Progenitor cell of endocrine pancreas (in vitro differentiated cells): ENCODE results near the gene COL4A5. TPM values are rescaled to one million over a fixed set of nuclear protein-coding genes. Genes with fewer than 3 reads are reported as not detected.
A peak's percentile ranks its signal among the peaks of the same experiment; 100 is the strongest.
"Not testable (repeated sequence)": the region's sequence is repeated elsewhere in the genome, so short reads cannot be mapped to it uniquely, and the experiment has no call there.

ENCODE experiments used
- DNase-seq: peaks from one replicate; pipeline ENCODE4 v3.0.0; 2021; ENCODE audit warnings: low spot score; ENCODE audit not compliant: unreplicated experiment
- H3K27ac Mint-ChIP-seq: 2 replicates; pipeline ENCODE4 v1.8.0; 2021; ENCODE audit warnings: mild to moderate bottlenecking, moderate library complexity, mixed read lengths
- H3K27me3 Mint-ChIP-seq: 2 replicates; pipeline ENCODE4 v1.8.0; 2021; ENCODE audit warnings: mixed read lengths
- H3K36me3 Mint-ChIP-seq: 2 replicates; pipeline ENCODE4 v1.8.0; 2022; ENCODE audit warnings: mixed read lengths; ENCODE audit not compliant: insufficient read depth
- H3K4me1 Mint-ChIP-seq: 2 replicates; pipeline ENCODE4 v1.8.0; 2021; ENCODE audit warnings: low read depth, mixed read lengths
- H3K4me3 Mint-ChIP-seq: 2 replicates; pipeline ENCODE4 v1.8.0; 2021; ENCODE audit warnings: low read depth, mild to moderate bottlenecking, moderate library complexity, mixed read lengths
- H3K9me3 Mint-ChIP-seq: 2 replicates; pipeline ENCODE4 v1.8.0; 2021; ENCODE audit warnings: low read depth, mixed read lengths
- total RNA-seq: library from RNA; stranded (reverse); gene quantifications from 2 replicates; pipeline ENCODE4 v1.2.1, GENCODE V29; 2021
- TF ChIP-seq, protein P1 (sequence below): fragments of 200-600 bp; sonication (generic); IDR thresholded peaks from one replicate; pipeline ENCODE4 v1.5.0; 2021; ENCODE audit warnings: antibody characterized with exemption, mild to moderate bottlenecking; ENCODE audit not compliant: unreplicated experiment

Gene COL4A5
- total RNA-seq, 1 donor from 2014 or later = 276 TPM

DNA sequence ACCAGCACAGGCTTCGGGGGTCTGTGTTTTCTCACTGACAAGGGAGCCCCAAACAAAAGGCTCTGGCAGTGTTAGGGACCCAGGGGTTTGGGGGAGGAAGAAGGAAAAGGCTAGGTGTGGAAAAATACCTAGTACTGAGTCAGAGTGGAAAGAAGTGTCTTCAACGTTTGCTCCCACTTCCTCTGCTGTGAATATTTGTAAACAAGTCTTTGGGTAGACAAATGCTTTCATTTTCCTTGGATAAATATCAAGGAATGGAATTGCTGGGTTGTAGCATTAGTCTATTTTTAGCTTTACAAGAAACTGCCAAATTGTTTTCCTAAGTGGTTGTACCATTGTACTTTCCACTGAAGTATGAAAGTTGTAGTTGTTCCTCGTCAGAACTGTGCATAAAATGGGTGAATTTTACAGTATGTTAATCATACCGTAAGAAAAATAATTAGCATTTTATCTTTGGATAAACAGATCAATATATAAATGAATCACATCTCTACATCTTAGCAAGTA, 17.4 kb downstream of the COL4A5 start:
- Mint-ChIP-seq H3K27ac (no peak overlapping the region), H3K4me1 (no peaks in the 10 kb centered on the region), H3K4me3 (no peak overlapping the region), H3K27me3 (no peaks in the 10 kb centered on the region), H3K36me3 (peaks cover 12% of the 10 kb centered on the region), H3K9me3 (peaks cover 12% of the 10 kb centered on the region)
- no peak for DNase-seq
- TF ChIP-seq, protein P1, sequence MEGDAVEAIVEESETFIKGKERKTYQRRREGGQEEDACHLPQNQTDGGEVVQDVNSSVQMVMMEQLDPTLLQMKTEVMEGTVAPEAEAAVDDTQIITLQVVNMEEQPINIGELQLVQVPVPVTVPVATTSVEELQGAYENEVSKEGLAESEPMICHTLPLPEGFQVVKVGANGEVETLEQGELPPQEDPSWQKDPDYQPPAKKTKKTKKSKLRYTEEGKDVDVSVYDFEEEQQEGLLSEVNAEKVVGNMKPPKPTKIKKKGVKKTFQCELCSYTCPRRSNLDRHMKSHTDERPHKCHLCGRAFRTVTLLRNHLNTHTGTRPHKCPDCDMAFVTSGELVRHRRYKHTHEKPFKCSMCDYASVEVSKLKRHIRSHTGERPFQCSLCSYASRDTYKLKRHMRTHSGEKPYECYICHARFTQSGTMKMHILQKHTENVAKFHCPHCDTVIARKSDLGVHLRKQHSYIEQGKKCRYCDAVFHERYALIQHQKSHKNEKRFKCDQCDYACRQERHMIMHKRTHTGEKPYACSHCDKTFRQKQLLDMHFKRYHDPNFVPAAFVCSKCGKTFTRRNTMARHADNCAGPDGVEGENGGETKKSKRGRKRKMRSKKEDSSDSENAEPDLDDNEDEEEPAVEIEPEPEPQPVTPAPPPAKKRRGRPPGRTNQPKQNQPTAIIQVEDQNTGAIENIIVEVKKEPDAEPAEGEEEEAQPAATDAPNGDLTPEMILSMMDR = no peak

DNA sequence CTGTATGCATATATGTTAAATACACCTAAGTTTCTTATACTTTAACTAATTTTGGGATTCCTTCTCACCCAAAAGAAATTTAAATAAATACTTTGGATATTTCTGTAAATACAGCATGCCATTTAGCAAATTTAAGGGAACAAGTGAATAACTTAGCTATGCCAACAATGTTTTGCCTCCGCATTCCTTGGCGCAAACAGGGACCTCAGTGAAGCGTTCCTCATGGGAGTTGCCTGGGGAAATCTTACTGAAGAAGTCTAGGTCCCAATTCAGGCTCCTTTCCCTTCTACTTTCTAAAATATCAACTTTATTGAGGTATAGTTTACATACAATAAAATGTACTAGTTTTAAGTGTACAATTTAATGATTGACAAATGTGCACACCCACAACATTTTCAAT, 25.0 kb downstream of the COL4A5 start:
- TF ChIP-seq, protein P1 = no peak
- H3K36me3 Mint-ChIP-seq = peaks cover 4% of the 10 kb centered on the region
- H3K4me3 Mint-ChIP-seq = no peak overlapping the region
- H3K27me3 Mint-ChIP-seq = no peaks in the 10 kb centered on the region
- no peaks in the 10 kb centered on the region for H3K4me1 Mint-ChIP-seq
- no peak overlapping the region for H3K27ac Mint-ChIP-seq
- H3K9me3 Mint-ChIP-seq = peaks cover 1% of the 10 kb centered on the region
- DNase-seq = no peak

DNA sequence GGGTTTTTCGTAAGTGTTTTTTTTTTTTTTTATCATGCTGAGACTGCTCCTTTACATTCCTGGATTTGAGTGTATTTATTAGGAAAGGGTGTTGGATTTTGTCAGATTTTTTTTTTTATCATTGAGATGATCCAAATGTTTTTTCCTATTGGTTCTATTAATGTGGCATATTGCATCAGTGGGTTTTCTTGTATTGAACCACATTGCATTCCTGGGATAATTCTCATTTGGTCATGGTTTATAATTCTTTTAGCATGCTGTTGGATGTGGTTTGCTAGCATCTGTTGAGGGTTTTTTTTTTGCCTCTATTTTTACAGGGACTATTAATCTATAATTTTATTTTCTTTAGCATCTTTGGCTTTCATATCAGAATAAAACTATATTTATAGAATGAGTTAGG, 28.8 kb downstream of the COL4A5 start:
- no peak for DNase-seq
- peak overlapping the region; percentile 33 for H3K27ac Mint-ChIP-seq

DNA sequence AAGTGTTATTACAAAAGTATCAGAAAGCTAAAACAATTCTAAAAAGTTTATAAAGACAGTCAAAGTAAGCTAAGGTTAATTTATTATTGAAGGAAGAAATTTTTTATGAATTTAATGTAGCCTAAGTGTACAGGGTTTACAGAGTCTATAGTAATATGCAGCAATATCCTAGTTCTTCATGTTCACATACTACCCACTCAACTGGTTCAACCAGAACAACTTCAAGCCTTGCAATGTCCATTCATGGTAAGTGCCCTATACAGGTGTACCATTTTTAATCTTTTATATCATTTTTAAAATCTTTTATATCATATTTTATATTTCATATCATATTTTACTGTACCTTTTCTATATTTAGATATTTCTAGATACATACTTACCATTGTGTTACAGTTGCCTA, 34.3 kb downstream of the COL4A5 start:
- peaks cover 50% of the 10 kb centered on the region for H3K36me3 Mint-ChIP-seq
- no peaks in the 10 kb centered on the region for H3K27me3 Mint-ChIP-seq
- TF ChIP-seq, protein P1 = no peak
- H3K27ac Mint-ChIP-seq = no peak overlapping the region
- H3K4me1 Mint-ChIP-seq = no peaks in the 10 kb centered on the region
- H3K4me3 Mint-ChIP-seq = no peak overlapping the region
- no peak for DNase-seq
- peaks cover 49% of the 10 kb centered on the region for H3K9me3 Mint-ChIP-seq

More for the DNA sequence above, 28.8 kb downstream of the COL4A5 start:
- peaks cover 28% of the 10 kb centered on the region for H3K36me3 Mint-ChIP-seq
- TF ChIP-seq, protein P1 = no peak
- peaks cover 26% of the 10 kb centered on the region for H3K9me3 Mint-ChIP-seq
- H3K4me3 Mint-ChIP-seq = no peak overlapping the region
- no peaks in the 10 kb centered on the region for H3K27me3 Mint-ChIP-seq
- no peaks in the 10 kb centered on the region for H3K4me1 Mint-ChIP-seq

DNA sequence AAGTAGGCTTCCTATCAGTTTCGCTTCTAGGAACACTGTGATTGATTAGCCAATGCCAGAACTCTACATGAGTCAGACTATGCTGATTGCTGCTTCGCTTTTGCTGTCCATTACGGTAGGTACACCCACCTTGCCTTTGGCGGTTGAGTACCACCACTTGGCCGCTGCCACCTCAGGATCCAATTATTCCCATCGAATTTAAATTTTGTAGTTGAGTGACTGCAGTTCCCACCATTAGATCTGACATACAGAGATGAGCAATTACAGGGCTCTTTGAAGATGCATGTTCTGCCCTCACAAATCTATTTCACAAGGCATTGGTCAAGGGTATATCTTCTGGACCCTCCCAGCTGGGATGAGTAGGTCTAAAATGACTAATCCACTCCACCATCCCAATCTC, 41.9 kb downstream of the COL4A5 start:
- not testable (repeated sequence) for H3K4me1 Mint-ChIP-seq, H3K27me3 Mint-ChIP-seq, H3K4me3 Mint-ChIP-seq, DNase-seq
- peaks cover 62% of the 10 kb centered on the region for H3K36me3 Mint-ChIP-seq
- H3K9me3 Mint-ChIP-seq = peaks cover 28% of the 10 kb centered on the region
- peak overlapping the region; percentile 13 for H3K27ac Mint-ChIP-seq

DNA sequence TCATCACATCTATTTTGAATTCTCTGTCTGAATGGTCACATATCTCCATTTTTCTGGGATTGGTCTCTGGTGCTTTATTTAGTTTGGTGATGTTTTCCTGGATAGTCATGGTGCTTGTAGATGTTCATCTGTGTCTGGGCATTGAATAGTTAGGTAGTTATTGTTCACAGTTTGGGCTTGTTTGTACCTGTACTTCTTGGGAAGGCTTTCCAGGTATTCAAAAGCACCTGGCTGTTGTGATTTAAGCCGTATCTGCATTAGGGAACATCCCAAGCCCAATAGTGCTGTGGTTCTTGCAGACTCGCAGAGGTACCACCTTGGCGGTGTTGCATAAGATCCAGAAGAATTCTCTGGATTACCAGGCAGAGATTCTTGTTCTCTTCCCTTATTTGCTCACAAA, 44.6 kb downstream of the COL4A5 start:
- H3K4me1 Mint-ChIP-seq = peaks cover 3% of the 10 kb centered on the region
- H3K9me3 Mint-ChIP-seq = peaks cover 19% of the 10 kb centered on the region
- H3K4me3 Mint-ChIP-seq = no peak overlapping the region
- TF ChIP-seq, protein P1 = no peak
- H3K27ac Mint-ChIP-seq = no peak overlapping the region
- peaks cover 44% of the 10 kb centered on the region for H3K36me3 Mint-ChIP-seq
- no peak for DNase-seq
- no peaks in the 10 kb centered on the region for H3K27me3 Mint-ChIP-seq
